HUDEP-2 (cell line): ENCODE measurements around the gene ENPP7.

ENCODE experiments used
- DNase-seq, 76 experiments: peaks; one replicate each; lab custom pipeline; 2025; ENCODE audit not compliant: unreplicated experiment in 76 of 76; lab: John Stamatoyannopoulos, UW

Gene ENPP7

DNA sequence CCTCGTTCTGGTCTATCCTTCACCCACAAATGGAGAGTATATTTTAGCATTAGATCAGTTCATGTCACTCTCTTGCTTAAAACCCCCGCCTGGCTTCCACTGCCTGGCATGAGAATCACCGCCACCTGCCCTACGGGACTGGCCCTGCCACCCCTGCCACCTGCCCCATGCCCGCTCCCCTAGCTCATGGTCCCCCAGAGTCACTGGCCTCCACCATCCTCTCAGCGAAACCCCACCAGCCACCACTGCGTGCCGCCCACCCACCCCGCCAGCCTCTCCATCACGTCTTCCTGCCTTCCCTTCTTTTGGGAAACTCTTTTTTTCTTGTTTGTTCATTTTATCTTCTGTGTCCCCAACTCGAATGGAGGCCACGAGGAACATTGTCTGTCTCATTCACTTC lies 982 bp upstream of the ENPP7 start:
- no peak for DNase-seq

DNA sequence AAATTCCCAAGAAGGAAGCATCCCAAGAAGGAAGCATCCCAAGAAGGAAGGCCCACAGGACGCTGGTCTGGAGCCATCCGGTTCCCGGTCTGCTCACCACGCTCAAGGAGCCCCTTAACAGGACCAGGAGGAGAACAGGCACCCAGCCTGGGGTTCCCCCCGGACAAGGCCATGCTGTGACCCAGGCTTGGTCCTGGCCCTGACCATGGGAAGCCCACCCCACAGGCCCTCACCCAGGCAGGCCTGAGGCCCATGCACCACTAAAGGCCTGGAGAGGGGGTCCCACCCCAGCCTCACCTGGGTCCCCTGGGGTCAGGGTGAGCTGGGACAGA lies 340 bp upstream of the ENPP7 start:
- DNase-seq = no peak

GRCh38 chr17:79732254-79732653 lies 1.5 kb downstream of the ENPP7 start:
- no peak for DNase-seq

DNA sequence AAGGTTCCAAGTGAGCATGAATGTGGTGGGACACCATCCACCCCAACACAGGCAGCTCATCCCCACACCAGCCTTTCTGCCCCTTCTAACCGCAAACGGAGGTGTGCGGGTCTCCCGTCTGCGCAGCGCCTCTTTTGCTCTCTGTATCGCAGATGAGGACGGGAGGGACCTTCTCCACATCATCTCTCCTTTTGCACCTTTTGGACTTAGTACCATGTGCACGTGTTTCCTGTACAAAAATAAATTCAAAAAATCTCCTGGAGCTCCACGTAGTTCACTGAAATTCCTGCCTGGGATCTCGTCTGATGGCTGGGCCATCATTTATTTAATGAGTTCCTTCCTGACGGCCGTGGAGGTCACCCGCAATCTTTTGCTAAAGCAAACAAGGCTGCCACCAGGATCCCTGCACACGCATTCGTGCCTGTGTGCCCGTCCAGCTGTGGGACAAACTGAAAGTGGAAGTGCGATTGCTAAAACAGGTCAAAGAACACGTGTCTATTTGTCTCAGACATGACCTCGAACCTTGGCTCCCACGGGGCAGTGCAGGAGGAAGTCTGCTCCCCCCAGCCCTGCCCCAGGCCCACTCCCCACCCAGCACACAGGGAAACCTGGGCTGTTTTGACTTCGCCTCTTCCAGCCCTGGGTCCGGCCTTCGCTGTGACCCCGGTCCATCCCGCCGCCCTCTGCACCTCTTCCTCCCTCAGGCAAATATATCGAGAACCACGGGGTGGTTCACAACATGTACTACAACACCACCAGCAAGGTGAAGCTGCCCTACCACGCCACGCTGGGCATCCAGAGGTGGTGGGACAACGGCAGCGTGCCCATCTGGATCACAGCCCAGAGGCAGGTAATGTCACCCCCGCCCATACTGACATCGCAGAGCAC lies 2.3 kb downstream of the ENPP7 start:
- DNase-seq = no peak

- DNase-seq = no peak
Measured at GRCh38 chr17:79733692-79734070, 2.9 kb downstream of the ENPP7 start.

DNA sequence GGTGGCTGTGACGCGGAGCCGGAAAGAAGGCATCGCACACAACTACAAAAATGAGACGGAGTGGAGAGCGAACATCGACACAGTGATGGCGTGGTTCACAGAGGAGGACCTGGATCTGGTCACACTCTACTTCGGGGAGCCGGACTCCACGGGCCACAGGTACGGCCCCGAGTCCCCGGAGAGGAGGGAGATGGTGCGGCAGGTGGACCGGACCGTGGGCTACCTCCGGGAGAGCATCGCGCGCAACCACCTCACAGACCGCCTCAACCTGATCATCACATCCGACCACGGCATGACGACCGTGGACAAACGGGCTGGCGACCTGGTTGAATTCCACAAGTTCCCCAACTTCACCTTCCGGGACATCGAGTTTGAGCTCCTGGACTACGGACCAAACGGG lies 4.4 kb downstream of the ENPP7 start:
- DNase-seq = no peak

GRCh38 chr17:79737046-79737921 lies 6.5 kb downstream of the ENPP7 start:
- DNase-seq = no peak

DNA sequence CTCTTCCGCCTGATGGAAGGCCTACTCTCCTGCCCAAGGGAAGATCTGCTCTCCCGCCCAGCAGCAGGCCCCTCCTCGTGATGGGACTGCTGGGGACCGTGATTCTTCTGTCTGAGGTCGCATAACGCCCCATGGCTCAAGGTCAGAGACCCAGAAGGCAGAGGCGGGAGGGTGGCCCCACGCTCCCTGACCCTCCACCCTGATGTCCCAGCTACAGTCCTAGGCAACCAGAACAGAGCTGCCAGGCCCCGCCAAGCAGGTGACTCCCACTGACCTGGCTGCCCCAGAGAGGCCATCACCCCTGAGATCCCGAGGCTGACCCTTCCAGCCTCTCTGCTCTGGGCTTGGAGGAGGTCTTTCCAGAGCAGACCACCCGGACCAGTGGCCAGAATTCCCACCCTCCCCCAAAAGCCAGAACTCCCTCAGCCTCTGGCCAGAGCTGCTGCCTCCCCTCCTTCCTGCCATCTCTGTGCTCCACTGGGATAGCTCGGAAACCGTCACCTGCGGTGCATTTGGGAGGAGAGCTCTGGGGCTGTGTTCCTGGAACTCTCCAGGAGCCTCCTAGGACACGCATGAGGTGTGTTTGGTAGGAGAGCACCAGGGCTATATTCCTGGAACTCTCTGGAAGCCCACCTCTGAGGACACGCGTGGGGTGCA lies 7.3 kb downstream of the ENPP7 start:
- DNase-seq = no peak

GRCh38 chr17:79738643-79739042 lies 7.9 kb downstream of the ENPP7 start:
- no peak for DNase-seq

- no peak for DNase-seq
Measured at GRCh38 chr17:79739148-79740062, 8.7 kb downstream of the ENPP7 start.

GRCh38 chr17:79740413-79740812 lies 9.7 kb downstream of the ENPP7 start:
- DNase-seq = no peak

- no peak for DNase-seq
Measured at GRCh38 chr17:79741401-79741750, 10.6 kb downstream of the ENPP7 start.

DNA sequence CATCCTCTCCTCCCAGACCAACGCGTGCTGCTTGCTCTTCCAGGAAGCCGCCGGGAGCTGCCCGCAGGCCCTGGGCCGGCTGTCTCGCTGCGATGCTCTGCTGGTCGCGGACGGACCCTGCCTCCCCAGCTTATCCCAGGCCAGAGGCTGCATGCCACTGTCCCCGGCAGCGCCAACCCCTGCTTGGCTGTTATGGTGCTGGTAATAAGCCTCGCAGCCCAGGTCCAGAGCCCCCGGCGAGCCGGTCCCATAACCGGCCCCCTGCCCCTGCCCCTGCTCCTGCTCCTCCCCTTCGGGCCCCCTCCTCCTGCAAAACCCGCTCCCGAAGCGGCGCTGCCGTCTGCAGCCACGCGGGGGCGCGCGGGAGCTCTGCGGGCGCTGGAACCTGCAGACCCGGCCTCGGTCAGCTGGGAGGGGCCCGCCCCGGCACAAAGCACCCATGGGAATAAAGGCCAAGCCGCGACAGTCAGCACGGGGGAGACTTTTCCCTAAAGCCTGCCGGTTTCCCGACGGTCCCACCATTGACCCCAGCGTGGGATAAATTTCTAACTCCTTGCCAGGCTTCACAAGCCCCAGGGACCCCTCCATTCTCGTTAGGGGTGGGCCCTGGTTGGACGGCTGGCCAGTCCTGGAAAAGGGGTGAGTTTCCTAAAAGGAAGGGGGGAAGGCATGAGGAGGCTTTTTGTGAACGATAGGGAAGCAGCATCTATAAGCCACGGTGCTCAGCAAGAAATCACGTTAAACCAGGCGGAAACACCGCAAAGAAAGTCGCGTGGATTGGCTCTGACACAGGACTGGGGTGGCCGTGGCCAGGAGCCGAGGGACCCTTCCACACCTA lies 11.2 kb downstream of the ENPP7 start:
- peak in 54 of 76 experiments; percentile 4 to 67 (median 32) for DNase-seq

DNA sequence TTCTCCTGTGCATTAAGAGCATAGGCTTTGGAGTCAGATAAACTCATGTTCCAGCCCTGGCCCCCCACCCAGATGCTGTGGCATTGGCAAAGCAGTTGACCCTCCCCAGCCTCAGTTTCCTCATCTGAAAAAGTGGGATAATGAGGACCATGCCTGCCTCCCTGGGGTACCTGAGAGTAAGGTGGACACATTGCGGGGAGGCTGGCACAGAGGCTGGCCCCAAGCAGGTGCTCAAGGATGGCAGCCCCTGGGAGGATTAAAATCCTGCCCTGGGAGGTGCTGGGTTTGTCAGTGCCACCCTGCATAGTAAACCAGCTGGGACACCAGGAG lies 11.8 kb downstream of the ENPP7 start:
- DNase-seq = no peak

- DNase-seq = no peak
Measured at GRCh38 chr17:79742951-79743476, 12.3 kb downstream of the ENPP7 start.

DNA sequence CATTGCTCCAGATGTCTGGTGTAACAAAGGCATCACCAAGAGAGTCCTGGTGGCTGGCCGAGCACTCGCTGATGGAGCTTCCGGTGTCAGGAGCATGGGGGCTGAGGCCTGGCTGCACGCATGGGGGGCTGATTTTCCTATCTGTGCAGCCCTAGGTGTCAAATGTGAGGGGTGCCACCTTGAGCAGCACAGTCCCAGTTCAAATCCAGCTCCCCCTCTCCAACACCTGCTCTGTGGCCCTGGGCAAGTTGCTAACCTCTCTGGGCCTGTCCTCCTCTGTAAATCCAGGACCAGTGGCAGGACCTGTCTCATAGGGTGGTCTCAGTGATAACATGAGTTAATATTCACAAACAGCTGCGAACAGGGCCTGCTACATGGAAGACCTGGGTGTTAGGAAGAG lies 12.9 kb downstream of the ENPP7 start:
- no peak for DNase-seq

DNA sequence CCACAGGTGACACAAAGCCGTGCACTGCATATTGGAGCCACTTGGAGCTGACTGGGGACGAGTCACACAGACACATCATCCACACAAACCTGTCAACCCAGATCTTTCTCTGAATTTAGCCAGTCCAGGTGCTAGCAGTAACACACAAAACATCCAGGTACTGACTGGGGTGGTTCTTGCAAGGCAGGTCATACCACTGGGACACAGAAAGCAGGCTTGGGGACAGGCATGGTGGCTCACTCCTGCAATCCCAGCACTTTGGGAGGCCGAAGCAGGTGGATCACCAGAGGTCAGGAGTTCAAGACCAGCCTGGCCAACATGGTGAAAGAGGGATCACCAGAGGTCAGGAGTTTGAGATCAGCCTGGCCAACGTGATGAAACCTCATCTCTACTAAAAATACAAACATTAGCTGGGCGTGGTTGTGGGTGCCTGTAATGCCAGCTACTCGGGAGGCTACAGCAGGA lies 14.9 kb downstream of the ENPP7 start:
- no peak for DNase-seq

DNA sequence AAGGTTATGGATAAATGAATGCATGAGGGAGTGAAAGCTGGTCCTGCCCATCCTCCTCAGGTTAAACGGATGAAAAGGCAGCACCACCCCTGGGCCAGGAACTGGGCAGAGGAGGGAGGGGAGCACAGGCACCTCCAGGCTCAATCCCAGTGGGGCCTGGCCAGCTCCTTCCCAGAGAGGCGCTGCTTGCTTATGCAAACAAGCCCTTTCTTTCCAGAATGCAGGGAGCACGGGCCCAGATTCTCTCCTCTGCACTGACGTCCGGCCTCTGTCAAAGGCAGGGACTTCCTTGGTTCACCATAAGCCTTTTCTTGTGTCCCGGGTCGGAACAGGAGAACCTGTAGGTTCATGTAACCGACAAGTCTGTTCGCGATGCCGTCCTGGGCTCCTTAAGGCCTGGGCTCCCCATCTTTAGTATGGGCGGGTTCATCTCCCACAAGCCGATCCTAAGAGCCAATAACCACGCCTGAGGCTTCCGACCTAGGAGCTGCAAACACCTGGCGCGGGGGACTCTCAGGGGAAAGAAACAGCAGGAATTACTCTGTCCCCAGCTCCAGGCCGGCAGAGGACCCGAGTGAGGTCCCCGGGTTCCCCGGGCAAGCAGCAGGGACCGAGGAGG lies 16.3 kb downstream of the ENPP7 start:
- no peak for DNase-seq
